ENCODE measurements around the gene HMGN2.

The HMGN2 gene

GRCh38 chr1:26472320-26472900, at the start of gene HMGN2:
HMGN2 (plus strand) TSS chr1:26472440; CDS start chr1:26472613, 173 bp downstream.
- peak; percentile 97 for DNase-seq

- DNase-seq: no peak
Observed at GRCh38 chr1:26429721-26430120, 42.5 kb upstream of the HMGN2 start.

- peak; percentile 99 for DNase-seq
Observed at GRCh38 chr1:26431979-26432695, 40.1 kb upstream of the HMGN2 start, which contains the start of gene DHDDS. DHDDS (plus strand) TSS chr1:26432321; CDS start chr1:26432946, 625 bp downstream.

- no peak for DNase-seq
Observed at GRCh38 chr1:26432793-26433192, 39.4 kb upstream of the HMGN2 start.

GRCh38 chr1:26434161-26434752, 38.0 kb upstream of the HMGN2 start:
- DNase-seq: no peak

- no peak for DNase-seq
Observed at GRCh38 chr1:26438041-26438440, 34.2 kb upstream of the HMGN2 start.

GRCh38 chr1:26440259-26440658, 32.0 kb upstream of the HMGN2 start:
- no peak for DNase-seq

GRCh38 chr1:26449868-26450267, 22.4 kb upstream of the HMGN2 start:
- DNase-seq: no peak

- no peak for DNase-seq
Observed at GRCh38 chr1:26450908-26451307, 21.3 kb upstream of the HMGN2 start.

- no peak for DNase-seq
Observed at GRCh38 chr1:26452459-26453183, 19.6 kb upstream of the HMGN2 start.

- DNase-seq: no peak
Observed at GRCh38 chr1:26459148-26459547, 13.1 kb upstream of the HMGN2 start.

- DNase-seq: no peak
Observed at GRCh38 chr1:26459573-26460031, 12.6 kb upstream of the HMGN2 start.

GRCh38 chr1:26468911-26469310, 3.3 kb upstream of the HMGN2 start:
- no peak for DNase-seq

GRCh38 chr1:26469558-26469957, 2.7 kb upstream of the HMGN2 start:
- no peak for DNase-seq

GRCh38 chr1:26470878-26471497, 1.3 kb upstream of the HMGN2 start:
- DNase-seq: peak; percentile 18

- peak; percentile 66 for DNase-seq
Observed at GRCh38 chr1:26471498-26472319, 531 bp upstream of the HMGN2 start.

GRCh38 chr1:26472901-26473845, 933 bp downstream of the HMGN2 start:
- DNase-seq: peak; percentile 96

GRCh38 chr1:26474818-26475217, 2.6 kb downstream of the HMGN2 start:
- no peak for DNase-seq

- DNase-seq: no peak
Observed at GRCh38 chr1:26475989-26476388, 3.7 kb downstream of the HMGN2 start.

GRCh38 chr1:26476958-26477357, 4.7 kb downstream of the HMGN2 start:
- no peak for DNase-seq

All from hematopoietic multipotent progenitor cell treated with erythropoietin and hydrocortisone succinate and interleukin-3 and kit ligand, for 6 days (in vitro differentiated cells).